GM12892 (cell line): ENCODE measurements around the gene HAUS8.
"Not testable (repeated sequence)": the region's sequence is repeated elsewhere in the genome, so short reads cannot be mapped to it uniquely, and the experiment has no call there.

Experiments used
- DNase-seq: peaks from one replicate; pipeline ENCODE4 v3.0.0; 2011; ENCODE audit not compliant: insufficient read length
- FAIRE-seq: peaks from 2 replicates; lab custom pipeline; 2011; peaks lifted over from hg19 to GRCh38; lab: Jason Lieb, UNC
- POLR2A ChIP-seq: IDR thresholded peaks from 2 replicates; pipeline ENCODE4 v1.6.1; 2011; ENCODE audit warnings: low read depth, low read length, control low read depth
- POLR2AphosphoS5 ChIP-seq: IDR thresholded peaks from 2 replicates; pipeline ENCODE4 v1.6.1; 2011; ENCODE audit warnings: low read depth, low read length, control low read depth
- TAF1 ChIP-seq: IDR thresholded peaks from 2 replicates; pipeline ENCODE4 v1.6.1; 2011; ENCODE audit warnings: low read depth, mild to moderate bottlenecking, control low read depth, low read length, borderline replicate concordance

The HAUS8 gene

DNA sequence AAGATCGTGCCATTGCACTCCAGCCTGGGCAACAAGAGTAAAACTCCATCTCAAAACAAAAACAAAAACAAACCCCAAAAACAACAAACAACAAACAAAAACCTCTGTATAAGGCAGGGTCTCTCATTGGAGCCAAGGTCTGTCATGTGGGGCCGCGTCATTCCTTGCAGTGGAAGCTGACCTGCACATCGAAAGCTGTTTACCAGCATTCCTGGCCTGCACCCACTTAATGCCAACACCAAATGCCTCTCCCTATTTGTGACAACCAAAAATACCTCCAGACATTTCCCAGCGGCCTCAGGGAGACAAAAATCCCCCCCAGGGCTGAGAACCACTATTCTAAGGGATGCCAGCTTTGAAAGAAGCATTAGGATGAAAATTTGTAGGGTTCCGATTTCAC lies 49.9 kb downstream of the HAUS8 start:
- TF ChIP-seq TAF1 (no peak), POLR2AphosphoS5 (no peak), POLR2A (no peak)
- FAIRE-seq (no peak), DNase-seq (no peak)

DNA sequence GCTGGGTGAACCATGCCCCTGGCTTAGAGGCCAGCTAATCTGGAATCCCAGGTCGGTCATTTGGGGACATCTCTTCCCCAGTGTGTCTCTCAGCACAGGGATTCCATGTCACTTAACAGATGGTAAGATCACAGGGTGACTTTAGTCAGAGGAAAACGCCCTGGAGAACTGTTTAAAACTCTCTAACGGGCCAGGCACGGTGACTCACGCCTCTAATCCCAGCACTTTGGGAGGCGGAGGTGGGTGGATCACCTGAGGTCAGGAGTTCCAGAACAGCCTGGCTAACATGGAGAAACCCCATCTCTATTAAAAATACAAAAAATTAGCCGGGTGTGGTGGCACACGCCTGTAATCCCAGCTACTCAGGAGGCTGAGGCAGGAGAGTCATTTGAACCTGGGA lies 50.3 kb downstream of the HAUS8 start:
- not testable (repeated sequence) for FAIRE-seq, DNase-seq

DNA sequence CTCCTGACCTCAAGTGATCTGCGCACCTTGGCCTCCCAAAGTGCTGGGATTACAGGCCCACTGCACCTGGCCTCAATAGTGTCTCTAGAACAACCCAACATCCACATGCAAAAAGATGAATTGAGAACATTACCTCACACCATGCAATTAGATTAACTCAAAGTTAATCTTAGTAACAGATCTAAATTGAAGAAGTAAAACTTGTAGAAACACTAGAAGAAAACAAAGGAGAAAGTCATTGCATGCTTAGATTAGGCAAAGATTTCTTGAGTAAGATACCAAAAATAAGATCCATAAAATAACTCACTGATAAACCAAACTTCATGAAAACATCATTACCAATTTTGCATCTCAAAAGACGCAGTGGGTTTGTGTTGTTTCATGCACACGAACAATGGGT lies 51.4 kb downstream of the HAUS8 start:
- no peak for FAIRE-seq
- DNase-seq, result no peak
- TF ChIP-seq TAF1 (no peak), POLR2AphosphoS5 (no peak), POLR2A (no peak)

DNA sequence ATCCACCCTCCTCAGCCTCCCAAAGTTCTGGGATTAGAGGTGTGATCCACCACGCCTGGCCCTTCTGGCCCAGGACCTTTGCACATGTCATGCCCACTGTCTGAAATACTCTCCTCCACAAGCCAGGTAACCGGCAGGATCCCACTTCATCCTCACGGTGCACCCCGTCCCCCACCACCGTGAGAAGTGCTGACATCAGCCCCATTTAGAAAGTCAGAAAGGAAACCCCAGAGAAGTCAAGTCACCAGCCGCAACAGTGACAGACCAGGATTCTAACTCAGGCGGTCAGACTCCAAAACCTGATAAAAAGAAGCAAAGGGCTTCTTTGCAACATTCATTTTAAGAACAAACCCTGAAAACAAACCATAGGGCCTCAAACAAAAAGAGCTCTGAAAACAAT lies 52.5 kb downstream of the HAUS8 start:
- TF ChIP-seq TAF1 (no peak), POLR2AphosphoS5 (no peak), POLR2A (no peak)
- FAIRE-seq (no peak), DNase-seq (no peak)

DNA sequence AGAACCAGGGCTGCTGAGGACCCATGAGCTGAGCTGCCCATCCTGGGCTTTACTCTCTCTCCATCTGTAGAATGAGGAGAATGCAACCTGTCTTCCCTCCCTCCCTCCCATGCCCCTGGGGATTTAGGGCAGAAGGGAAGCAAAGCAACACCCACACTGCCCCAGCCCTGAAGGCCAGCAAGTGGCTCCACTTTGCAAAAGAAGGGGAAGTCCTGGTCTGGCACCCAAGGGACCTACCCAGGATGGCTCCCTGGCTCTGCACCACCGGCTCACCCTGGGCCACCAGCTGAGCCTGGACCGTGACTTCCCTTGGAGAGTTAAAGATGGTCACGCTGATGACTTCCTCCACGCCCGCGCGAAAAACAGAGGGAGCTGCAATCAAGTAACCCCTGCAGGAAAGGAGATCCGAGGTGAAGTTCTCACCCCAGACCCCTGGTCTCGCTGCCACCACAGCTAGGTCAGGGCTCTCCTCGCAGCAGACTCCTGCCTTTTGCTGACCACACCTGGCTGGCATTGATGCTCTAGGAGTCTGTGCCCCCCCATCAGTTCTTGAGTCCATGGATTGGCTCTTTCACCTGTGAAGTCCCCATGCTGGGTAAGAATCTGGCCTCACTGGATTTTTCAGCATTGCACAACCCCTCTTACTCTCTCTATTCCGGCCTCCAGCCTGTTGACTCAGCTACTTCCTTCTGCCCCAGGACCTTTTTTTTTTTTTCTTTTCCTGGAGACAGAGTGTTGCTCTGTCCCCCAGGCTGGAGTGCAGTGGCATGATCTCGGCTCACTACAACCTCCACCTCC lies 53.3 kb downstream of the HAUS8 start:
- no peak for FAIRE-seq
- no peak for DNase-seq
- no peak for TF ChIP-seq TAF1
- TF ChIP-seq POLR2AphosphoS5, result no peak
- TF ChIP-seq POLR2A, result no peak

DNA sequence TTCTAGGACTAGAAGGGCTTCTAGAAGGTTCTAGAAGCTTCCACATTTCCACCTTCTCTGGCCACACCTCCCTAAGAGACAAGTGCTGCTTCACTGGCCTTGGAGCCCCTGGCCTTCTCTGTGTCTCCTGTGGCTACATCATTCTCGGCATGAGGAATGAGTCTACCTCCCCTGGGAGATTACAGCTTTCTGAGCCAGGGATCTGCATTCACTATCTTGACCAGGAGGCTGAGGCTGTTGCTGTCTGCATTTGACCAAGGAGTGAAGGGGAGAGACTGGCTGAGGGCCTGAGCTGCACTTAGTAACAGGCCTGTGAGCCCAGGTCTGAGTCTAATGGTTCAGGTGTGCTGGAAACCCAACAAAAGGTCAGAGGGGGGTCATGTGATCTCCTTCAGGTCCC lies 53.9 kb downstream of the HAUS8 start:
- no peak for TF ChIP-seq TAF1
- TF ChIP-seq POLR2AphosphoS5, result no peak
- TF ChIP-seq POLR2A, result no peak
- FAIRE-seq (no peak), DNase-seq (no peak)

DNA sequence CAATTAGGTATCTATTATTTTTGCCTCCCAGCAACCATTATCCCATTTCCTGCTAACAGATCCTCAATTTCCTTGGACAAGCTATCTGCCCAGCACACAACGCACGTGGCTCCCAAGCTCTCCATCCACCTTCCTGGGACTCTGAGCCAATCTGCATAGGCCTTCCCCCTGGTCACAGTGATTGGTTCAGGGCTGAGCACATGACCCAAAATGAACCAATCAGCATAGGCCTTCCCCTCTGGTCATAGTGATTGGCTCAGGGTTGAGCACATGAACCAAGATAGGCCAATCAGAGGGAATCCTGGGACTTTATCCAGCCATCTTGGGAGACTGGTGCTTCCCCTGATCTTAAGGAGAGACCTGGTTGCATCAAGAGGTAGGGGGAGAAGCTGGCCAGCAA lies 54.4 kb downstream of the HAUS8 start:
- FAIRE-seq, result no peak
- no peak for TF ChIP-seq POLR2AphosphoS5
- no peak for DNase-seq

DNA sequence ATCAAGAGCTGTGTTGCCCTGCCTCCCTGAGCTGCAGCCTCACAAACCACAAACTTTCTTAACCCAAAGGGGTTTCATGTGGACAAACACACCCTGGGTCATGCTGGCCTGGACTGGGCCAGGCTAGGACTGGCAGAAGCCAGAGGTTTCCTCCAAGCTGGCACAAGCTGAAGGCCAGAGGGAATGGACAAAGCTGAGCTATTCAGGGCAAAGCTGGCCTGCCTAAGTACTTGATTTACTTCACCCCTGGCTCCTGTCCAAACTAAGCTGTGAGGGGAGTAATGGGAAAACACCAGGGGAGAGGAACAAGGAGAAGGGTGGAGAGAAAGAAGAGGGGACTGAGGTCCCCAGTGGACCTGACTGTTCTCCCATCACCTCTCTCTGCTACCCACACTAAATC lies 54.9 kb downstream of the HAUS8 start:
- FAIRE-seq, result no peak
- DNase-seq, result no peak

DNA sequence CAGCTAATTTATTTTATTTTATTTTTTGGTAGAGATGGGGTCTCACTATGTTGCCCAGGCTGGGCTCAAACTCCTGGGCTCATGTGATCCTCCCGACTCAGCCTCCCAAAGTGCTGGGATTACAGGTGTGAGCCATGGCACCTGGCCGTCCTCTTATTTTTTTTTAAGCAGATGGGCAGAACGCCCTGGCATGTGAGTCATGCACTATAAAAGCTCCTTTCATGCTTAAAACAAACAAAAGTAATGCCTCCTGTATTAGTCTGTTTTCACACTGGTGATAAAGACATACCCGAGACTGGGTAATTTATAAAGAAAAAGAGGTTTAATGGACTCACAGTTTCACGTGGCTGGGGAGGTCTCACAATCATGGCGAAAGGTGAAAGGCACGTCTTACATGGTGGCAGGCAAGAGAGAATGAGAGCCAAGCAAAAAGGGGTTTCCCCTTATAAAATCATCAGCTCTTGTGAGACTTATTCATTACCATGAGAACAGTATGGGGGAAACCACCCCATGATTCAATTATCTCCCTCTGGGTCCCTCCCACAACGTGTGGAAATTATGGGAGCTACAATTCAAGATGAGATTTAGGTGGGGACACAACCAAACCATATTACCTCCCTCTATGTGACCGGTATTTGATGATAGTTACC lies 60.9 kb downstream of the HAUS8 start:
- not testable (repeated sequence) for DNase-seq, FAIRE-seq

More for the DNA sequence above, 54.9 kb downstream of the HAUS8 start:
- TF ChIP-seq POLR2A (no peak), POLR2AphosphoS5 (no peak), TAF1 (no peak)

DNA sequence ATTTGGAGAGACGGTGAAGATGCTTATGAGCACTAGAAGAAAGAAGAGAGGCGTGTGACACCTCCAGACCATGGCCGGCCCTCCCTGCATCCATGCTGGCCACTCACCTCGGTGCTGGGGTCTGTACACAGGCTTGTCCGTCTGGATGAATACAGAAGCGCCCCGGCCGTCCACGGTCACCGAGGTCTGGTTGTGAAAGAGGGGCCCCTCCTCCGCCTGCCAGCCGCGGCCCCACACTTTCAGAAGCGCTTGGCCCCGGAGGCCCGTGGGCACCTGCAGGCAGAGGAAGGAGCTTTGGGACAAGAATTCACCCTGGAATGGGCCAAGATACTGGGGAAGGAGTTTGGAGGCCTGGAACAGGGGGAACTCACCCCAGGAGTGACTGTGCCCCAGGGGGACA lies 63.8 kb downstream of the HAUS8 start:
- TF ChIP-seq POLR2A (no peak), POLR2AphosphoS5 (no peak), TAF1 (no peak)
- DNase-seq (no peak), FAIRE-seq (no peak)

DNA sequence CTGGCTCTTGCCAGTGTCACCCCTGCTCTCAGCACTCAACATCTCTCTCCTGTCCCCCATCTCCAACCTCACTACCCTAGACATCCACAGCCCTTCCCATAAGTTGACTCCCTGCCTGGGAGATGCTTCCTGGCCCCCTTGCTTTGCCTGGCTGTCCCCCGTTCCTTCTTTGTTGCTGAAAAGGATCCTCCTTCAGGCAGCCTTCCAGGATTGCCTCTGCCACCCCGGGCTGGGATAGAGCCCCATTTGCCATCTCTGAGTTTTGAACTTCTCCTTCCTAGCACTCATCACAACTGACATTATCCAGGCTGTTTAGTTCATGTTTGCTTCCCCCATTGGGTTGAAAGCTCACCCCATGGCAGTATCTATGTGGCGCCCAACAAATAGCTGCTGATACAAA lies 68.7 kb downstream of the HAUS8 start:
- TF ChIP-seq TAF1 (no peak), POLR2AphosphoS5 (no peak), POLR2A (no peak)
- DNase-seq (no peak), FAIRE-seq (no peak)

DNA sequence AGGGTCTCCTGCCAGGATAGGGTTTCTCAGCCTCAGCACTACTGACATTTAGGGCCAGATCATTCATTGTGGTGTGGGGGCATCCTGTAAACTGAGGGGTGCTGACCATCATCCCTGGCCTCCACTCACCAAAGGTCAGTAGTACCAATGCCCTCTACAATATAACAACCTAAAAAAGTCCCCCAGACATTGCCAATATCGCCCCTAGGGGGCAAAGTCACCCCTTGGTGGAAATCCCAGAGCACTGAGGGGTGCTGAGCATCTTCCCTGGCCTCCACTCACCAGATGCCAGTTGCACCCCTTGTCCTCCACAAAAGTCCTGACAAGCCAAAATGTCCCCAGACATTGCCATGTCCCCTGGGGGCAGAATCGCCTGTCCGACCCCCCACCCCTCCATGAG lies 70.3 kb downstream of the HAUS8 start:
- no peak for TF ChIP-seq POLR2AphosphoS5
- no peak for TF ChIP-seq TAF1
- DNase-seq (no peak), FAIRE-seq (no peak)

DNA sequence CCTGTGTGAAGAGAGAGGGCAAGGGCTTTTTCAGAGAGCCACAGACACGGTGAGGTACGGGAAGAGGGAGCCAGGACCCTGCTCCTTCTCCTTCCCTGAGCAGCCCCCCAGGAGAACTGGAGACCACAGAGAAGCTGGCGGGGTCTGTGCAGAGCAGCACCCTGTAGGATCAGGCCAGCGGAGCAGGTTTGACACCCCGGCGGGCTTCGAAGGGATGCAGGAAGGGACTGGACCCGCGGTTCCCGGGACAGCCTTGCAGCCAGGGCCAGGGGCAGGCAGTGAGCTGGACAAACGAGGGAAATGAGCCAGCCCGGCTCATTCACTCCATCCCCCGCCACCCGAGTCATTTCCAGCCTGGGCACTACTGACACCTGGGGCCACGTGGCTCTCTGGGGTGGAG lies 70.9 kb downstream of the HAUS8 start:
- FAIRE-seq, result no peak

More for the DNA sequence above, 70.9 kb downstream of the HAUS8 start:
- TF ChIP-seq POLR2A (no peak), POLR2AphosphoS5 (no peak), TAF1 (no peak)
- DNase-seq, result no peak
